Measurements from ENCODE around the gene GALNT9.

The GALNT9 gene

GRCh38 chr12:132324841-132325732 is 4.3 kb downstream of the GALNT9 start:
- no peak for DNase-seq

- no peak for DNase-seq
These were observed 5.2 kb downstream of the GALNT9 start for GRCh38 chr12:132324173-132324572.

GRCh38 chr12:132323171-132324010 is 6.0 kb downstream of the GALNT9 start:
- DNase-seq, result no peak

GRCh38 chr12:132322206-132323132 is 6.9 kb downstream of the GALNT9 start:
- DNase-seq, result no peak

GRCh38 chr12:132321321-132322118 is 7.9 kb downstream of the GALNT9 start:
- DNase-seq, result no peak

- no peak for DNase-seq
These were observed 8.6 kb downstream of the GALNT9 start for GRCh38 chr12:132320767-132321211.

- DNase-seq, result no peak
These were observed 9.3 kb downstream of the GALNT9 start for GRCh38 chr12:132319991-132320570.

GRCh38 chr12:132319359-132319950 is 9.9 kb downstream of the GALNT9 start:
- DNase-seq, result no peak

- no peak for DNase-seq
These were observed 10.8 kb downstream of the GALNT9 start for GRCh38 chr12:132318618-132319033.

GRCh38 chr12:132318135-132318534 is 11.3 kb downstream of the GALNT9 start:
- DNase-seq, result no peak

GRCh38 chr12:132317233-132317938 is 12.0 kb downstream of the GALNT9 start:
- no peak for DNase-seq

- no peak for DNase-seq
These were observed 12.7 kb downstream of the GALNT9 start for GRCh38 chr12:132316497-132317232.

- DNase-seq, result no peak
These were observed 13.4 kb downstream of the GALNT9 start for GRCh38 chr12:132315951-132316350.

GRCh38 chr12:132315507-132315906 is 13.9 kb downstream of the GALNT9 start:
- DNase-seq, result no peak

GRCh38 chr12:132314516-132315233 is 14.7 kb downstream of the GALNT9 start:
- DNase-seq, result no peak

- DNase-seq, result no peak
These were observed 15.4 kb downstream of the GALNT9 start for GRCh38 chr12:132314035-132314434.

- DNase-seq, result no peak
These were observed 16.2 kb downstream of the GALNT9 start for GRCh38 chr12:132313182-132313581.

- no peak for DNase-seq
These were observed 16.9 kb downstream of the GALNT9 start for GRCh38 chr12:132312516-132312915.

Data from amniotic stem cell (primary cell).